Transverse colon (tissue), 4 donors: ENCODE results near the gene TBK1. TPM values are rescaled to one million over a fixed set of nuclear protein-coding genes. Genes with fewer than 3 reads are reported as not detected.

Source experiments
- DNase-seq: peaks from one replicate; pipeline ENCODE4 v3.0.0-alpha.2; 2019
- H3K27ac ChIP-seq, 4 donors: fragments of 200-600 bp; sonication (generic); 2 replicates each; pipeline ENCODE4 v1.5.1; 2016 to 2018; ENCODE audit warnings: inconsistent platforms in 4 of 4
- H3K27me3 ChIP-seq: fragments of 200-600 bp; sonication (generic); 2 replicates; pipeline ENCODE4 v1.5.1; 2017; ENCODE audit warnings: inconsistent platforms
- H3K36me3 ChIP-seq, 4 donors: fragments of 200-600 bp; sonication (generic); 2 replicates each; pipeline ENCODE4 v1.5.1; 2017 to 2019; ENCODE audit warnings: inconsistent platforms in 4 of 4
- H3K4me1 ChIP-seq, 4 donors: fragments of 200-600 bp; sonication (generic); 2 replicates each; pipeline ENCODE4 v1.5.1; 2017 to 2020; ENCODE audit warnings: inconsistent platforms in 4 of 4
- H3K4me3 ChIP-seq, 4 donors: fragments of 200-600 bp; sonication (generic); 1 replicate in 1 of 4; 2 replicates in 3 of 4; pipeline versions ENCODE4 v1.5.1 to v1.6.1; 2017 to 2019; ENCODE audit warnings: inconsistent platforms in 4 of 4
- H3K9me3 ChIP-seq, 2 donors: fragments of 200-600 bp; sonication (generic); 2 replicates each; pipeline ENCODE4 v1.5.1; 2017 to 2019; ENCODE audit warnings: inconsistent platforms in 2 of 2
- CTCF ChIP-seq, 5 experiments: fragments of 200-600 bp in 3 of 5; fragments of 450-650 bp in 2 of 5; sonication (generic) in 3 of 5; IDR thresholded peaks; 1 replicate in 2 of 5; 2 replicates in 3 of 5; pipeline ENCODE4 v1.5.1; 2016 to 2017; ENCODE audit warnings: antibody characterized with exemption in 5 of 5, inconsistent platforms in 3 of 5, mild to moderate bottlenecking in 2 of 5, moderate library complexity in 1 of 5
- EP300 ChIP-seq: sonication (generic); formaldehyde crosslinking; IDR thresholded peaks from one replicate; pipeline ENCODE4 v1.6.1; 2017; ENCODE audit warnings: antibody characterized with exemption, low read depth
- POLR2A ChIP-seq: fragments of 450-650 bp; IDR thresholded peaks from one replicate; pipeline ENCODE4 v1.6.1; 2016; ENCODE audit warnings: antibody characterized with exemption, mild to moderate bottlenecking, moderate library complexity
- POLR2AphosphoS5 ChIP-seq, 3 donors: sonication (generic); formaldehyde crosslinking; IDR thresholded peaks; one replicate each; pipeline ENCODE4 v1.6.1; 2016; ENCODE audit warnings: antibody characterized with exemption in 3 of 3
- WGBS, 2 donors: methylation state at CpG; one replicate each; pipeline ENCODE4 v1.1.5; 2018; ENCODE audit warnings: low coverage in 1 of 2; 5-methylcytosine and 5-hydroxymethylcytosine counted together
- in situ Hi-C, 4 donors: fragments of 200-750 bp; cut with MboI; loops; one replicate each; pipeline versions ENCODE4 v1.15.0 to v1.15.1; 2017; ENCODE audit warnings: low sequenced_read_pairs in 3 of 4, low pct_ligation_motif_present in 1 of 4, low pct_unique_long_range_greater_than_20kb in 1 of 4
- intact Hi-C: fragments of 100-400 bp; cut with DNase I; formaldehyde crosslinking; loops from one replicate; pipeline ENCODE4 v1.15.1; 2023; ENCODE audit warnings: low total_unique reads
- total RNA-seq, 4 donors: library from RNA; depleted of rRNA; stranded (reverse); fragments of >200 nt; gene quantifications; one replicate each; pipeline ENCODE4 v1.1.0, GENCODE V29; 2016

The TBK1 gene
- total RNA-seq, 4 donors from 2014 or later: 6.4 to 25.9 (median 17.1) TPM

GRCh38 chr12:64544371-64545080 lies 92.6 kb downstream of the TBK1 start:
- no peak overlapping the region for H3K4me3 ChIP-seq
- 51 to 74% methylated on average over 3 to 8 of the region's 8 CpGs for WGBS, 2 donors
- intact Hi-C loops: no loop called here
- H3K27me3 ChIP-seq: no peaks in the 10 kb centered on the region
- DNase-seq: no peak
- no peaks in the 10 kb centered on the region for H3K36me3 ChIP-seq
- H3K9me3 ChIP-seq: no peaks in the 10 kb centered on the region
- TF ChIP-seq EP300 (no peak), POLR2AphosphoS5 (IDR thresholded peaks at IDR 0.05) (no peak), CTCF (IDR thresholded peaks at IDR 0.05) (no peak), POLR2A (no peak)
- H3K27ac ChIP-seq: no peak overlapping the region
- H3K4me1 ChIP-seq: no peaks in the 10 kb centered on the region
- in situ Hi-C loops: loop anchor here in 2 of 4 donors (5.0 kb wide), 1 partner anchor 158 kb away; no protein-coding TSS in a partner anchor

DNA sequence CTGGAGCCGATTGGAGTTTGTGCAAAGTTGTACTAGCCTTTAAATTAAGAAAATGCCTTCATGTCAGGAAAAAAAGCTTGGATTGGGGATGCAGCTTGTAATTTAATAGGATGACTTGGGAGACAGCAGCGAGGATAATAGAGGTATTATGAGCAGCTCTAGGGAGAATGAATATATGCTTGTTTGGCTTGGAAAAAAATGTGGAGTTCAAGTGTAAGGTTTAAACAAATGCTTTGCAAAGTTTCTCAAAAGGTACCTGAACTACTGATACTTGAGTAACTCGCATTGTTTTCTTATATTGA lies 93.1 kb downstream of the TBK1 start:
- Histone ChIP-seq H3K27ac (no peak overlapping the region), H3K4me3 (no peak overlapping the region), H3K9me3 (no peaks in the 10 kb centered on the region), H3K27me3 (no peaks in the 10 kb centered on the region), H3K36me3 (no peaks in the 10 kb centered on the region), H3K4me1 (peaks cover 0 to 4% (median 0%) of the 10 kb centered on the region in 4 donors)
- intact Hi-C loops (no loop called here), in situ Hi-C loops (loop anchor here in 2 of 4 donors (5.0 kb wide), 1 partner anchor 157 kb away; no protein-coding TSS in a partner anchor)
- DNase-seq: no peak
- TF ChIP-seq CTCF (IDR thresholded peaks at IDR 0.05): no peak
- TF ChIP-seq POLR2AphosphoS5 (IDR thresholded peaks at IDR 0.05): no peak
- 63 to 65% methylated on average over 3 of the region's 3 CpGs for WGBS, 2 donors

DNA sequence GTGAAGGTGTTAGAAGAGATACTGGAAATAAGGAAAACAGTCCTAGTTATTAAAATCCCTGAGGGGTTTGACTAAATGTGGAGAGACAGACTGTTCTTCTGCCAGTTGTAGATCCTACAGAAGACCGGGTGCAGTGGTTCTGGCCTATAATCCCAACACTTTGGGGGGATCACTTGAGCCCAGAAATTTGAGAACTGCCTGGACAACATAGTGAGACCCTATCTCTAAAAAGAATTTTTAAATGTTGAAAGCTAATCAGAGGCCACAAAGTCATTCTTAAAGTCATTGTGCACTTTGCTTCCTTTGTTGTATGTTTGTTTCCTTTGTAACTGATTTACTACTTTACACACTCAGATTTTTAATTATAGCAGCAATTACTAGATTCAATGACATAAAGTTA lies 97.2 kb downstream of the TBK1 start:
- TF ChIP-seq CTCF (IDR thresholded peaks at IDR 0.05) (no peak), EP300 (no peak), POLR2AphosphoS5 (IDR thresholded peaks at IDR 0.05) (no peak), POLR2A (no peak)
- Histone ChIP-seq H3K4me1 (peaks cover 0 to 6% (median 0%) of the 10 kb centered on the region in 4 donors), H3K27ac (no peak overlapping the region), H3K4me3 (no peak overlapping the region), H3K36me3 (no peaks in the 10 kb centered on the region), H3K27me3 (no peaks in the 10 kb centered on the region), H3K9me3 (no peaks in the 10 kb centered on the region)
- intact Hi-C loops (no loop called here), in situ Hi-C loops (loop anchor here in 2 of 4 donors (5.0 kb wide), 1 partner anchor 153 kb away; no protein-coding TSS in a partner anchor)
- 75 to 88% methylated on average over 1 of the region's 1 CpG for WGBS, 2 donors
- no peak for DNase-seq

DNA sequence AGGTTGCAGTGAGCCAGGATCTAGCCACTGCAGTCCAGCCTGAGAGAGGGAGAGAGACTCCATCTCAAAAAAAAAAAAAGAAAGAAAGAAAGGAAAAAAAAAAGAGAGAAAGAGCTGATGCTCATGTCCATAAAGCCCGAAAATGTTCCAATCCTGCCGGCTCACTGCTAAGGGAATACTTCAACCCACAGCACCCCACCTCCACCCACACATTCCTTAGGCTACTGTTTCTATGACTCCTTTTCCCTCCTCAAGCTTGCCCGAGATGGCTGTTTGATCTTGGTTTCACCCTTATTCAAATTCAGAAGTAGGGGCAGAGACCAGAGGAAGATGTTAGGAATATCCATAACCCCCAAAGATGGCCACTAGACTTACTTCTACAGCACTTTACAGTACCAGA lies 98.8 kb downstream of the TBK1 start:
- in situ Hi-C loops: loop anchor here in 2 of 4 donors (10.0 kb wide), 2 partner anchors 144 to 154 kb away; no protein-coding TSS in a partner anchor
- Histone ChIP-seq H3K4me1 (peaks cover 0 to 6% (median 0%) of the 10 kb centered on the region in 4 donors), H3K27ac (no peak overlapping the region), H3K36me3 (no peaks in the 10 kb centered on the region), H3K4me3 (no peak overlapping the region), H3K9me3 (no peaks in the 10 kb centered on the region), H3K27me3 (no peaks in the 10 kb centered on the region)
- intact Hi-C loops: loop anchor here (5.0 kb wide), 1 partner anchor 147 kb away; no protein-coding TSS in a partner anchor
- no peak for TF ChIP-seq CTCF (IDR thresholded peaks at IDR 0.05)
- no peak for DNase-seq
- WGBS, 2 donors: 86 to 87% methylated on average over 3 of the region's 3 CpGs
